HCEC 1CT (cell line): Measurements from ENCODE around the gene GPR180.
A peak's percentile ranks its signal among the peaks of the same experiment; 100 is the strongest.
"Not testable (repeated sequence)": the region's sequence is repeated elsewhere in the genome, so short reads cannot be mapped to it uniquely, and the experiment has no call there.

ENCODE experiments used
- DNase-seq: peaks from one replicate; pipeline ENCODE4 v3.0.0-alpha.2; 2017

Gene GPR180

DNA sequence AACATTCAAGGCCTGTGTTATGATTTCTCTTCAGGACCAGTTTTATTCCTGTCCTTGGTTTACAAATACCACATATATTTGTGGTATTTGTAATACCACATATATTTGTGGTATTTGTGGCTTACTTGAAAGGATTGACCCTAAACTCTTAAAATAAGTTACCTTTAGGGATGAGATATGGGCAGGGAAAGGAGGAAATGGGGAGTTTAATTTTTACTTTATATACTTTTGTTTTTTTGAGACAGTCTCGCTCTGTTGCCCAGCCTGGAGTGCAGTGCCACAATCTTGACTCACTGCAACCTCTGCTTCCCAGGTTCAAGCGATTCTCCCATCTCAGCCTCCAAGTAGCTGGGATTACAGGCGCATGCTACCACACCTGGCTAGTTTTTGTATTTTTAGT, 3.4 kb upstream of the GPR180 start:
- no peak for DNase-seq

- no peak for DNase-seq
Measured at GRCh38 chr13:94599877-94600276, 1.8 kb upstream of the GPR180 start.

GRCh38 chr13:94602467-94602866, 810 bp downstream of the GPR180 start:
- DNase-seq = no peak

GRCh38 chr13:94607056-94607455, 5.4 kb downstream of the GPR180 start:
- no peak for DNase-seq

GRCh38 chr13:94607939-94608338, 6.3 kb downstream of the GPR180 start:
- DNase-seq = no peak

GRCh38 chr13:94608586-94608985, 6.9 kb downstream of the GPR180 start:
- DNase-seq = no peak

DNA sequence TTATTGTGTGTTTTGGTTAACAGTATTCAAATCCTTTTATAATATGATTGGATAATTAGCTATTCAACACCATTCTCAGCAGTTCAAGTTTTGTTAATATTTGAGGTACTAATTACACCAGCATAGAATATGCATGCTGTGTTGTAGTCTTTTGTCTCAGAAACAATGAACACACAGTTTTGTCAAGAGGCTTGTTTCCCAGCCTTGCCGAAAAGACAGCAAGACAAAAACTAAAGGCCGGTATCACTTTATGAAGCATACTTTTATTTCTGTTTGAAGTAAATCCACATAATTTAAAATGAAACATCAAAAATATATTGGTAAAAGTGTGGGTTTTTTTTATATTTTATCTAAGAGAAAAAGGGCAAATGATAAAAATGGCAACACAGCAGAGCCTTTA, 7.5 kb downstream of the GPR180 start:
- no peak for DNase-seq

- no peak for DNase-seq
Measured at GRCh38 chr13:94610475-94610874, 8.8 kb downstream of the GPR180 start.

GRCh38 chr13:94612050-94612449, 10.4 kb downstream of the GPR180 start:
- DNase-seq = no peak

- no peak for DNase-seq
Measured at GRCh38 chr13:94613051-94613450, 11.4 kb downstream of the GPR180 start.

- DNase-seq = peak; percentile 15
Measured at GRCh38 chr13:94617389-94618000, 15.8 kb downstream of the GPR180 start.

DNA sequence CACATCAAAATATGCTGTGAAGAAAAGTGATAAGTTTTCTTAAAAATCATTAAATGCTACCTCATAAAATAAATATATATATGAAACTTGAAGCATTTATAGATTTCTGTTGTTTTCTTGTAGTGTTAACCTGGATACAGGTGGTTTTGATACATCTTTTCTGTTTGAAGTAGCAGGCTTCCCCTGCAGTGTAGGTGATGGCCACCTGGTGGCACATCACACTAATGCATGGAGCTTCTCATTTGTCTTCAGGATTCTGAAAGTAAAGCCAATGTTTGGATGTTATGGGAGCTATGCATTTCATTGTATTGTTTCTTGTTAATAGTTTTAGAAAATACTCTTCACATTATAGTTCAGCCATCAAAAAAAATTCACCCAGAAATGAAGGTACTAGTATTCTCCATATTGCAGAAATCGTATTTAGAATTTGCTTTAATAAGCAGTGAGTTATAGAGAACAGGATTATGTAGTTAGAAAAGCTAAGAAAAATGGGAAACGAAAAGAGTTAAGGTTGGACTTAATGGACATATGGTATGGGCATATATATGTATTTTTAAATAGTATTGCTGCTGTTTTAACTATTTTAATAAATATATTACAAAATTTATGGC, 18.7 kb downstream of the GPR180 start:
- peak; percentile 34 for DNase-seq

DNA sequence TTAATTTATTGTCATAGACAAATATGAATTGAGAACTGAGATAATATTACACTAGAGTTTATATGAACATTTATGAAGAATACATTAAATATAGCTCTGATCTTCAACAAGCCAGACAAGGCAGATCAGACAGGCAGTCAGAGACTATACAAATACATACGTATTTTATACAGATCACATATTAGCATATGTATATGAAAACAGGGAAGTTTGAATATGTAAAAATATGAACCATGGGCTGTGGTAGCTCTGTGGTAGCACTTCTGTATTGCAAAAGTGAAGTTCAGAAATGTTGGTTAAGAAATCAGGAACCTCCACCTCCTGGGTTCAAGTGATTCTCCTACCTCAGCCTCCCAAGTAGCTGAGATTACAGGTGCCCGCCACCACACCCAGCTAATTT, 20.7 kb downstream of the GPR180 start:
- DNase-seq = no peak

- DNase-seq = no peak
Measured at GRCh38 chr13:94623316-94623715, 21.7 kb downstream of the GPR180 start.

DNA sequence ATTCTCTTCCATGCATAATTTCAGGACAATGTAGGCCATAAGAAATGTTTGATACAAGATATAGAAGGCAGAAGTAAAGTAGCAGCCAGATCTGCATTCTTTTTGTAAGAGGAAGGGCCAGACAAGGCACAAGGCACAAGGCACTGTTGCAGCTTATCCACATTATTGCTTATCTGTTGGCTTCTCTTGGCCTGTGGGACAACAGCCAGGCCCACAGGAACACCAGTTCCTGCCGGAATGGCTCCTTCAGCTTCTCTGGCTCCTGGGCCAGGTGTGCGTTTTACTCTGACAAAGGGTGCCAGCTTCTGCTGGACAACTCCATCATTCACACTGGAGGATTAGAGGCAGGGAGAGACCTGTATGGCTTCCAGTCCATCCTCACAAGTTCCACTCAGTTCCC, 29.2 kb downstream of the GPR180 start:
- DNase-seq = no peak

DNA sequence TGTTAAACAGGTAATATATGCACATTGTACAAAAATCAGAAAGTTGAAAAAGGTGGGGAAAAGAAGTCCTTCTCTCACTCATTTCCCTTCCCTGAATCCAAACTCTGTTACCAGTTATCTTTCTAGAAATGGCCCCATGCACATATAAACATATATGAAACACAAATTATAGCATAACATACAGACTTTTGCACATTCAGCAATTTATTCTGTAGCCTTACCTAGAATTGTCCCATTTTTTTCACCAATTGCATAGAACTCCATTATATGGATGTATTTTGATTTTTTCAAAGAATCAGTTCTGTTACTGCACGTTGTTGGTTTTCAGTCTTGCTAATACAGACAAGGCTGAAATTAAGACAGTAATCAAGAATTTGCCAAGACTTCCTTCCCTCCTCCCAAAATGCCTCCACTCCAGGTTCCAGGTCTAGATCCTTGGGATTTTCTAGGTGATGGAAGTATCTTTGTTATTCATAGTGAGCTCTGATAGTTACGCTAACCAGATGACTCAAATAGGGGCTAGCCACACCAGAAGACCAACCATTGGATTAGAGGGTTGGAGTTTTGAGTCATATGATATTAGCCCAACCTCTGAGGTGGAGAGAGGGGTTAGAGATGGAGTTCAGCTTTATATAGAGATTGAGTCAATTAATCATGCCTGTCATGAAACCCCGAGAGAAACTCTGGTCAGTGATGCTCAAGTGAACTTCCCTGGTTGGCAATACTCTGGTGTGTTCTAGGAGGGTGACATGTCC, 30.7 kb downstream of the GPR180 start:
- DNase-seq = no peak

DNA sequence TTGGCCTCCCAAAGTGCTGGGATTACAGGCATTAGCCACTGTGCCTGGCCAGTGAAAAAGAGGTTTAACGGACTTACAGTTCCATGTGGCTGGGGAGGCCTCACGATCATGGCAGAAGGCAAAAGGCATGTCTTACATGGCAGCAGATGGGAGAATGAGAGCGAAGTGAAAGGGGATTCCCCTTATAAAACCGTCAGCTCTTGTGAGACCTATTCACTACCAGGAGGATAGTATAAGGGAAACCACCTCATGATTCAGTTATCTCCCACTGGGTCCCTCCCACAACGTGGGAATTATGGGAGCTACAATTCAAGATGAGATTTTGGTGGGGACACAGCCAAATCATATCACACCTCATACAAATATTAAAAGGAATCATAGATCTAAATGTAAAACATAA, 34.4 kb downstream of the GPR180 start:
- not testable (repeated sequence) for DNase-seq

- DNase-seq = no peak
Measured at GRCh38 chr13:94636942-94637578, 35.4 kb downstream of the GPR180 start.

DNA sequence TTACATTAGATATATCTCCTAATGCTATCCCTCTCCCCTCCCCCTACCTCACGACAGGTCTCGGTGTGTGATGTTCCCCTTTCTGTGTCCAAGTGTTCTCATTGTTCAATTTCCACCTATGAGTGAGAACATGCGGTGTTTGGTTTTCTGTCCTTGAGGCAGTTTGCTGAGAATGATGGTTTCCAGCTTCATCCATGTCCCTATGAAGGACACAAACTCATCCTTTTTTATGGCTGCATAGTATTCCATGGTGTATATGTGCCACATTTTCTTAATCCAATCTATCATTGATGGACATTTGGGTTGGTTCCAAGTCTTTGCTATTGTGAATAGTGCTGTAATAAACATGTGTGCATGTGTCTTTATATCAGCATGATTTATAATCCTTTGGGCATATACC, 36.0 kb downstream of the GPR180 start:
- not testable (repeated sequence) for DNase-seq

DNA sequence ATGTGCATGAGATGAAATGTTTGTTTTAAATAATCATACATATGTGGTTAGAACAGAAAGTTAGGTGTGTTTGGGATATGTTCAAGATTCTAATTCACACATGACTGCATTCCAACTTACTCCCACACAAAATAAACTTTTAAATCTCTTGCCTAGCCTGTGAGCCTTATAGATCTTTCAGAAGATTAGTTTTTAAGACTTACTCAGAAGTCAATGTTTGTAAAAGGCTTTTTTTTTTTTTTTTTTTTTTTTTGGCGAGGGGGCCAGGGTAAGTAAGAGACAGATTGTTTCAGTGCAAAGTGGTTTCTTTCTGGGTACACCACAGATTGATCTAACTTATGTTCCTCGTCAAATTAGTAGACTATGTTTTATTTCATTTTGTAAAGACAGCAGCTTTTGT, 39.1 kb downstream of the GPR180 start:
- DNase-seq = peak; percentile 43

DNA sequence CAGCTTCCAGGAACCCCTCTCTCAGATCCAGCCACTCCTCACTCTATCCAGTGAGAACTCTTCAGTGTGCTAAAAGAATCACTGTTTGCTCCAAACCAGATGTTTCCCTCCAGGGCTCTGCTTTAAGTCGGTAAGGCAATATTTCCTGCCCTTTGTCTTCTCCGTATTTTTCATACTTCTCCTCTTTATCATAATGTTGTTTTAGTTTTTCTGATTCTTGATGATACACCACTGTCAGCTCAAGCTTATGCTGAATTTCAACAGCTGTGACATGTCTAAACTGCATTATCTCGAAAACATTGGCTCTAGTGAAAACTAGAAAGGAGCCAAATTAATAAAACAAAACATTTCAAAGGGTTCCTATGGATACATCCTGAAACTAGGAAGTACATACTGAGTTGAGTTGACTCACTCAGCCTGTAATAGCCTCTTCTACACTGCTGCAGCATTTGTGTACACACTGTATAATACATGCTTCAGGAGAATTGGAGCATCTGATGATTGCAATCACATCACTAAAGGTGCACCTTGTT, 39.8 kb downstream of the GPR180 start:
- peak; percentile 92 for DNase-seq

DNA sequence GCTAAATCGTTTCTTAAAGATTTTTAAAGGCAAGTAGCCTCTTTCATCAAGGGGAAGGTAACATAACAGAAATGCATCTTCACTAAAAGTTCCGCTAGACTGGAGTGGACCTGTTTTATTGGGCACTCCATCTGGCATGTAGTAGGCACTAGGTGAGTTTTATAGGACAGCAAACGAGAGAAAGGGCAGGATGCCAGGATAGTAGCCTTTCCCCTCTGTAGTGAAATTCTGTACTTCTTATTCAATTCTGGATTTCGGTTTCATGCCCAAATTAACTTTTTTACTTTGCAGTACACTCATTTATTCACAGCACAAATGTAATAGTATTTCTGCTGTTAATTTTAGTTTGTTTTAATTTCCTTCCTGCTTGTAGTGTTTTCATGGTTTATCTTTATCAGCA, 45.2 kb downstream of the GPR180 start:
- no peak for DNase-seq

- DNase-seq = no peak
Measured at GRCh38 chr13:94656176-94656575, 54.5 kb downstream of the GPR180 start.

DNA sequence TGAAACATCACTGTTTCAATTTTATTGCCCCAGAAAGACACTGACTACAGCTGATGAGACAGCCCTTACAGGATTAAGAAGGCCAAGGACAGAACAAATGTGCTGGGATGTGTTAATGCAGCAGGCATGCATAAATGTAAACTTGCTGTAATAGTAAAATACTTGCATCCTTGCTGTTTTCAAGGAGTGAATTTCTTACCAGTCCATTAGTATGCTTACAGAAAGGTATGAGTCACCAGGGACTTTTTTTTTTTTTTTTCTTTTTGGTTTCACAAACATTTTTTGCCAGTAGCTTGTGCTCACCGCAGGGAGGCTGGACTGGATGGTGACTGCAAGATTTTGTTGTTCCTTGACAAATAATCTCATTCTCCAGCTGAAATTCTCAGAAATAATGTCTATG, 55.1 kb downstream of the GPR180 start:
- DNase-seq = peak; percentile 98
